ENCODE measurements around the gene ARID1B.

The ARID1B gene

GRCh38 chr6:156771047-156771446, 6.1 kb upstream of the ARID1B start:
- H2BK5ac ChIP-seq (ENCODE audit: low read length): no peak overlapping the region
- no CpG with 5 or more reads among the region's 3 CpGs for WGBS, 2 donors (ENCODE audit: extremely low coverage in 2 of 2, insufficient read length in 2 of 2, insufficient replicate concordance in 1 of 2)
- H3K18ac ChIP-seq (ENCODE audit: low read length): no peak overlapping the region
- no peak overlapping the region for H3K4me2 ChIP-seq (ENCODE audit: insufficient read depth, low read length, poor library complexity, severe bottlenecking)
- no peak overlapping the region for H3K23ac ChIP-seq (ENCODE audit: low read depth, low read length, poor library complexity)
- H4K91ac ChIP-seq (ENCODE audit: low read depth, low read length, poor library complexity): no peak overlapping the region
- no peak overlapping the region for H3K14ac ChIP-seq (ENCODE audit: low read length)
- H3K79me1 ChIP-seq (ENCODE audit: low read depth, low read length): no peaks in the 10 kb centered on the region
- no peak overlapping the region for H2AK5ac ChIP-seq (ENCODE audit: low read depth, low read length)
- H3K27me3 ChIP-seq (ENCODE audit: control insufficient read depth in 3 of 3, insufficient read depth in 3 of 3, low read depth in 1 of 3, low read length in 3 of 3): no peaks in the 10 kb centered on the region
- no peak overlapping the region for H3K9ac ChIP-seq (ENCODE audit: low read depth, low read length, poor library complexity)
- DNase-seq (ENCODE audit: low spot score): no peak
- H3K4me1 ChIP-seq (ENCODE audit: control insufficient read depth in 2 of 2, insufficient read depth in 1 of 2, low read depth in 1 of 2, low read length in 2 of 2): peaks cover 9 to 11% of the 10 kb centered on the region in 2 donors
- H3K4me3 ChIP-seq (ENCODE audit: low read length in 2 of 2): no peak overlapping the region
- H2BK120ac ChIP-seq (ENCODE audit: low read depth, low read length): no peak overlapping the region
- no peak overlapping the region for H3K4ac ChIP-seq (ENCODE audit: low read length)
- no peaks in the 10 kb centered on the region for H3K36me3 ChIP-seq (replicated peaks in 1 of 2; ENCODE audit: control insufficient read depth in 2 of 2, insufficient read depth in 2 of 2, low read length in 2 of 2)
- H4K8ac ChIP-seq (ENCODE audit: low read depth, low read length): no peak overlapping the region
- no peak overlapping the region for H2BK12ac ChIP-seq (ENCODE audit: low read length)
- no peaks in the 10 kb centered on the region for H3K9me3 ChIP-seq (replicated peaks in 1 of 2; ENCODE audit: control insufficient read depth in 2 of 2, insufficient read depth in 1 of 2, low read depth in 1 of 2, low read length in 2 of 2)
- H3K27ac ChIP-seq (replicated peaks; ENCODE audit: low read length): no peak overlapping the region
- no peak overlapping the region for H2BK15ac ChIP-seq (ENCODE audit: low read length)
- no peak overlapping the region for H2AFZ ChIP-seq (ENCODE audit: low read length)

GRCh38 chr6:156771761-156772160, 5.4 kb upstream of the ARID1B start:
- Histone ChIP-seq H3K18ac (ENCODE audit: low read length) (no peak overlapping the region), H3K79me1 (ENCODE audit: low read depth, low read length) (no peaks in the 10 kb centered on the region), H3K4me3 (ENCODE audit: low read length in 2 of 2) (no peak overlapping the region), H3K9me3 (replicated peaks in 1 of 2; ENCODE audit: control insufficient read depth in 2 of 2, insufficient read depth in 1 of 2, low read depth in 1 of 2, low read length in 2 of 2) (no peaks in the 10 kb centered on the region), H3K4ac (ENCODE audit: low read length) (no peak overlapping the region), H4K8ac (ENCODE audit: low read depth, low read length) (no peak overlapping the region), H3K23ac (ENCODE audit: low read depth, low read length, poor library complexity) (no peak overlapping the region), H3K36me3 (replicated peaks in 1 of 2; ENCODE audit: control insufficient read depth in 2 of 2, insufficient read depth in 2 of 2, low read length in 2 of 2) (no peaks in the 10 kb centered on the region), H3K27me3 (ENCODE audit: control insufficient read depth in 3 of 3, insufficient read depth in 3 of 3, low read depth in 1 of 3, low read length in 3 of 3) (no peaks in the 10 kb centered on the region), H3K14ac (ENCODE audit: low read length) (no peak overlapping the region), H2BK15ac (ENCODE audit: low read length) (no peak overlapping the region), H2BK5ac (ENCODE audit: low read length) (no peak overlapping the region), H2AK5ac (ENCODE audit: low read depth, low read length) (no peak overlapping the region), H2AFZ (ENCODE audit: low read length) (no peak overlapping the region), H4K91ac (ENCODE audit: low read depth, low read length, poor library complexity) (no peak overlapping the region), H2BK12ac (ENCODE audit: low read length) (no peak overlapping the region), H2BK120ac (ENCODE audit: low read depth, low read length) (no peak overlapping the region), H3K27ac (replicated peaks; ENCODE audit: low read length) (no peak overlapping the region), H3K4me2 (ENCODE audit: insufficient read depth, low read length, poor library complexity, severe bottlenecking) (no peak overlapping the region), H3K9ac (ENCODE audit: low read depth, low read length, poor library complexity) (no peak overlapping the region), H3K4me1 (ENCODE audit: control insufficient read depth in 2 of 2, insufficient read depth in 1 of 2, low read depth in 1 of 2, low read length in 2 of 2) (peaks cover 11 to 13% of the 10 kb centered on the region in 2 donors)
- no CpG with 5 or more reads among the region's 7 CpGs for WGBS, 2 donors (ENCODE audit: extremely low coverage in 2 of 2, insufficient read length in 2 of 2, insufficient replicate concordance in 1 of 2)
- no peak for DNase-seq (ENCODE audit: low spot score)

- Histone ChIP-seq H2AFZ (ENCODE audit: low read length) (no peak overlapping the region), H3K4me3 (ENCODE audit: low read length in 2 of 2) (no peak overlapping the region), H2AK5ac (ENCODE audit: low read depth, low read length) (no peak overlapping the region), H3K18ac (ENCODE audit: low read length) (no peak overlapping the region), H3K4me2 (ENCODE audit: insufficient read depth, low read length, poor library complexity, severe bottlenecking) (no peak overlapping the region), H3K4ac (ENCODE audit: low read length) (no peak overlapping the region), H3K9ac (ENCODE audit: low read depth, low read length, poor library complexity) (no peak overlapping the region), H4K8ac (ENCODE audit: low read depth, low read length) (no peak overlapping the region), H3K4me1 (ENCODE audit: control insufficient read depth in 2 of 2, insufficient read depth in 1 of 2, low read depth in 1 of 2, low read length in 2 of 2) (peaks cover 11 to 15% of the 10 kb centered on the region in 2 donors), H3K23ac (ENCODE audit: low read depth, low read length, poor library complexity) (no peak overlapping the region), H3K14ac (ENCODE audit: low read length) (no peak overlapping the region), H3K9me3 (replicated peaks in 1 of 2; ENCODE audit: control insufficient read depth in 2 of 2, insufficient read depth in 1 of 2, low read depth in 1 of 2, low read length in 2 of 2) (no peaks in the 10 kb centered on the region), H2BK15ac (ENCODE audit: low read length) (no peak overlapping the region), H4K91ac (ENCODE audit: low read depth, low read length, poor library complexity) (no peak overlapping the region), H2BK5ac (ENCODE audit: low read length) (no peak overlapping the region), H3K27me3 (ENCODE audit: control insufficient read depth in 3 of 3, insufficient read depth in 3 of 3, low read depth in 1 of 3, low read length in 3 of 3) (no peaks in the 10 kb centered on the region), H3K36me3 (replicated peaks in 1 of 2; ENCODE audit: control insufficient read depth in 2 of 2, insufficient read depth in 2 of 2, low read length in 2 of 2) (no peaks in the 10 kb centered on the region), H3K27ac (replicated peaks; ENCODE audit: low read length) (no peak overlapping the region), H3K79me1 (ENCODE audit: low read depth, low read length) (peaks cover 5% of the 10 kb centered on the region), H2BK120ac (ENCODE audit: low read depth, low read length) (no peak overlapping the region), H2BK12ac (ENCODE audit: low read length) (no peak overlapping the region)
- DNase-seq (ENCODE audit: low spot score): no peak
- no CpG with 5 or more reads among the region's 5 CpGs for WGBS, 2 donors (ENCODE audit: extremely low coverage in 2 of 2, insufficient read length in 2 of 2, insufficient replicate concordance in 1 of 2)
These were observed 3.7 kb upstream of the ARID1B start for GRCh38 chr6:156773476-156773875.

- H2BK5ac ChIP-seq (ENCODE audit: low read length): no peak overlapping the region
- no peak overlapping the region for H3K18ac ChIP-seq (ENCODE audit: low read length)
- no peak overlapping the region for H2BK12ac ChIP-seq (ENCODE audit: low read length)
- peaks cover 11 to 15% of the 10 kb centered on the region in 2 donors for H3K4me1 ChIP-seq (ENCODE audit: control insufficient read depth in 2 of 2, insufficient read depth in 1 of 2, low read depth in 1 of 2, low read length in 2 of 2)
- no peak overlapping the region for H3K14ac ChIP-seq (ENCODE audit: low read length)
- H3K4me2 ChIP-seq (ENCODE audit: insufficient read depth, low read length, poor library complexity, severe bottlenecking): no peak overlapping the region
- H4K8ac ChIP-seq (ENCODE audit: low read depth, low read length): no peak overlapping the region
- no peak overlapping the region for H2BK15ac ChIP-seq (ENCODE audit: low read length)
- H3K4ac ChIP-seq (ENCODE audit: low read length): no peak overlapping the region
- H3K9me3 ChIP-seq (replicated peaks in 1 of 2; ENCODE audit: control insufficient read depth in 2 of 2, insufficient read depth in 1 of 2, low read depth in 1 of 2, low read length in 2 of 2): no peaks in the 10 kb centered on the region
- no peak overlapping the region for H2BK120ac ChIP-seq (ENCODE audit: low read depth, low read length)
- H3K4me3 ChIP-seq (ENCODE audit: low read length in 2 of 2): no peak overlapping the region
- no CpG with 5 or more reads among the region's 15 CpGs for WGBS, 2 donors (ENCODE audit: extremely low coverage in 2 of 2, insufficient read length in 2 of 2, insufficient replicate concordance in 1 of 2)
- no peak overlapping the region for H3K23ac ChIP-seq (ENCODE audit: low read depth, low read length, poor library complexity)
- no peak overlapping the region for H2AK5ac ChIP-seq (ENCODE audit: low read depth, low read length)
- H3K27me3 ChIP-seq (ENCODE audit: control insufficient read depth in 3 of 3, insufficient read depth in 3 of 3, low read depth in 1 of 3, low read length in 3 of 3): no peaks in the 10 kb centered on the region
- H3K36me3 ChIP-seq (replicated peaks in 1 of 2; ENCODE audit: control insufficient read depth in 2 of 2, insufficient read depth in 2 of 2, low read length in 2 of 2): no peaks in the 10 kb centered on the region
- peaks cover 5% of the 10 kb centered on the region for H3K79me1 ChIP-seq (ENCODE audit: low read depth, low read length)
- DNase-seq (ENCODE audit: low spot score): no peak
- H3K27ac ChIP-seq (replicated peaks; ENCODE audit: low read length): no peak overlapping the region
- no peak overlapping the region for H2AFZ ChIP-seq (ENCODE audit: low read length)
- no peak overlapping the region for H4K91ac ChIP-seq (ENCODE audit: low read depth, low read length, poor library complexity)
- H3K9ac ChIP-seq (ENCODE audit: low read depth, low read length, poor library complexity): no peak overlapping the region
These were observed 3.0 kb upstream of the ARID1B start for GRCh38 chr6:156773935-156774852.
